T-helper 2 cell treated with Interferon-gamma antibody and Interleukin-4, amounts not matched to agents 5 μg/mL and 100 μg/mL, for 36 hours (primary cell): Measurements from ENCODE around the gene SMARCD3.

Experiments
- DNase-seq: peaks from one replicate; pipeline ENCODE4 v3.0.0; 2021; ENCODE audit warnings: low spot score
- H3K27ac Mint-ChIP-seq: one replicate; pipeline ENCODE4 v1.8.0; 2021; ENCODE audit warnings: mild to moderate bottlenecking, mixed read lengths
- H3K27me3 Mint-ChIP-seq: one replicate; pipeline ENCODE4 v1.8.0; 2021; ENCODE audit warnings: low read depth, mixed read lengths
- H3K36me3 Mint-ChIP-seq: one replicate; pipeline ENCODE4 v1.8.0; 2021; ENCODE audit warnings: low read depth, mixed read lengths
- H3K4me1 Mint-ChIP-seq: one replicate; pipeline ENCODE4 v1.8.0; 2021; ENCODE audit warnings: low read depth, mixed read lengths
- H3K4me3 Mint-ChIP-seq: one replicate; pipeline ENCODE4 v1.8.0; 2022; ENCODE audit warnings: mild to moderate bottlenecking, moderate library complexity, mixed read lengths
- H3K9me3 Mint-ChIP-seq: one replicate; pipeline ENCODE4 v1.8.0; 2021; ENCODE audit warnings: mixed read lengths

Gene SMARCD3

GRCh38 chr7:151209588-151209987 lies 38.9 kb downstream of the SMARCD3 start:
- Mint-ChIP-seq H3K36me3 (peaks cover 13% of the 10 kb centered on the region), H3K27ac (no peak overlapping the region), H3K4me3 (no peak overlapping the region), H3K27me3 (peaks cover 4% of the 10 kb centered on the region), H3K4me1 (peaks cover 23% of the 10 kb centered on the region), H3K9me3 (no peaks in the 10 kb centered on the region)
- DNase-seq: no peak

- Mint-ChIP-seq H3K4me1 (peaks cover 23% of the 10 kb centered on the region), H3K4me3 (no peak overlapping the region), H3K9me3 (no peaks in the 10 kb centered on the region), H3K36me3 (peaks cover 8% of the 10 kb centered on the region), H3K27ac (peak overlapping the region; percentile 38), H3K27me3 (peaks cover 4% of the 10 kb centered on the region)
- no peak for DNase-seq
Observed at GRCh38 chr7:151208253-151208862, 40.1 kb downstream of the SMARCD3 start.

- Mint-ChIP-seq H3K4me1 (peaks cover 23% of the 10 kb centered on the region), H3K4me3 (peak overlapping the region; percentile 73), H3K27me3 (peaks cover 4% of the 10 kb centered on the region), H3K36me3 (peaks cover 5% of the 10 kb centered on the region), H3K9me3 (no peaks in the 10 kb centered on the region), H3K27ac (peak overlapping the region; percentile 66)
- no peak for DNase-seq
Observed at GRCh38 chr7:151207804-151208203, 40.7 kb downstream of the SMARCD3 start.

GRCh38 chr7:151207315-151207714 lies 41.2 kb downstream of the SMARCD3 start:
- peaks cover 5% of the 10 kb centered on the region for H3K36me3 Mint-ChIP-seq
- no peak for DNase-seq
- peak overlapping the region; percentile 73 for H3K4me3 Mint-ChIP-seq
- peaks cover 4% of the 10 kb centered on the region for H3K27me3 Mint-ChIP-seq
- no peaks in the 10 kb centered on the region for H3K9me3 Mint-ChIP-seq
- H3K4me1 Mint-ChIP-seq: peaks cover 23% of the 10 kb centered on the region
- H3K27ac Mint-ChIP-seq: peak overlapping the region; percentile 66

GRCh38 chr7:151206914-151207313 lies 41.6 kb downstream of the SMARCD3 start:
- H3K27ac Mint-ChIP-seq: peak overlapping the region; percentile 66
- no peaks in the 10 kb centered on the region for H3K9me3 Mint-ChIP-seq
- peak overlapping the region; percentile 73 for H3K4me3 Mint-ChIP-seq
- DNase-seq: no peak
- H3K36me3 Mint-ChIP-seq: peaks cover 5% of the 10 kb centered on the region
- H3K27me3 Mint-ChIP-seq: peaks cover 4% of the 10 kb centered on the region
- peaks cover 23% of the 10 kb centered on the region for H3K4me1 Mint-ChIP-seq

- Mint-ChIP-seq H3K27ac (peak overlapping the region; percentile 18), H3K9me3 (no peaks in the 10 kb centered on the region), H3K36me3 (peaks cover 3% of the 10 kb centered on the region), H3K4me1 (peaks cover 23% of the 10 kb centered on the region), H3K27me3 (peaks cover 4% of the 10 kb centered on the region), H3K4me3 (peak overlapping the region; percentile 27)
- no peak for DNase-seq
Observed at GRCh38 chr7:151205730-151206129, 42.8 kb downstream of the SMARCD3 start.

- Mint-ChIP-seq H3K4me1 (peaks cover 23% of the 10 kb centered on the region), H3K36me3 (no peaks in the 10 kb centered on the region), H3K27me3 (peaks cover 4% of the 10 kb centered on the region), H3K4me3 (no peak overlapping the region), H3K9me3 (no peaks in the 10 kb centered on the region), H3K27ac (no peak overlapping the region)
- DNase-seq: no peak
Observed at GRCh38 chr7:151204383-151205032, 44.0 kb downstream of the SMARCD3 start.

GRCh38 chr7:151202836-151203235 lies 45.7 kb downstream of the SMARCD3 start:
- no peaks in the 10 kb centered on the region for H3K9me3 Mint-ChIP-seq
- DNase-seq: no peak
- H3K4me3 Mint-ChIP-seq: no peak overlapping the region
- H3K27ac Mint-ChIP-seq: no peak overlapping the region
- peaks cover 4% of the 10 kb centered on the region for H3K27me3 Mint-ChIP-seq
- peaks cover 17% of the 10 kb centered on the region for H3K4me1 Mint-ChIP-seq
- no peaks in the 10 kb centered on the region for H3K36me3 Mint-ChIP-seq

- no peak overlapping the region for H3K4me3 Mint-ChIP-seq
- no peak overlapping the region for H3K27ac Mint-ChIP-seq
- peaks cover 4% of the 10 kb centered on the region for H3K27me3 Mint-ChIP-seq
- no peak for DNase-seq
- no peaks in the 10 kb centered on the region for H3K36me3 Mint-ChIP-seq
- peaks cover 6% of the 10 kb centered on the region for H3K4me1 Mint-ChIP-seq
- H3K9me3 Mint-ChIP-seq: no peaks in the 10 kb centered on the region
Observed at GRCh38 chr7:151201751-151202150, 46.7 kb downstream of the SMARCD3 start.

GRCh38 chr7:151201344-151201743 lies 47.1 kb downstream of the SMARCD3 start:
- H3K9me3 Mint-ChIP-seq: no peaks in the 10 kb centered on the region
- H3K4me1 Mint-ChIP-seq: peaks cover 2% of the 10 kb centered on the region
- H3K4me3 Mint-ChIP-seq: no peak overlapping the region
- no peak for DNase-seq
- H3K36me3 Mint-ChIP-seq: no peaks in the 10 kb centered on the region
- peaks cover 2% of the 10 kb centered on the region for H3K27me3 Mint-ChIP-seq
- H3K27ac Mint-ChIP-seq: no peak overlapping the region

- Mint-ChIP-seq H3K4me1 (no peaks in the 10 kb centered on the region), H3K27ac (no peak overlapping the region), H3K36me3 (no peaks in the 10 kb centered on the region), H3K27me3 (peaks cover 6% of the 10 kb centered on the region), H3K9me3 (no peaks in the 10 kb centered on the region), H3K4me3 (no peak overlapping the region)
- DNase-seq: no peak
Observed at GRCh38 chr7:151198945-151199848, 49.3 kb downstream of the SMARCD3 start.

GRCh38 chr7:151197932-151198331 lies 50.6 kb downstream of the SMARCD3 start:
- Mint-ChIP-seq H3K4me3 (no peak overlapping the region), H3K27me3 (peaks cover 6% of the 10 kb centered on the region), H3K27ac (no peak overlapping the region), H3K4me1 (no peaks in the 10 kb centered on the region), H3K9me3 (no peaks in the 10 kb centered on the region), H3K36me3 (no peaks in the 10 kb centered on the region)
- no peak for DNase-seq

- Mint-ChIP-seq H3K36me3 (no peaks in the 10 kb centered on the region), H3K4me1 (no peaks in the 10 kb centered on the region), H3K27me3 (peaks cover 6% of the 10 kb centered on the region), H3K27ac (no peak overlapping the region), H3K9me3 (no peaks in the 10 kb centered on the region), H3K4me3 (no peak overlapping the region)
- DNase-seq: no peak
Observed at GRCh38 chr7:151195616-151196450, 52.7 kb downstream of the SMARCD3 start.
